HG03280 (cell line): ENCODE results near the gene ARF3.

Source experiments
- ATAC-seq: cut with Tn5 transposase; IDR thresholded peaks from one replicate; pipeline ENCODE4 v1.9.1; 2021; ENCODE audit warnings: mild to moderate bottlenecking, moderate library complexity; ENCODE audit not compliant: unreplicated experiment

Gene ARF3

DNA sequence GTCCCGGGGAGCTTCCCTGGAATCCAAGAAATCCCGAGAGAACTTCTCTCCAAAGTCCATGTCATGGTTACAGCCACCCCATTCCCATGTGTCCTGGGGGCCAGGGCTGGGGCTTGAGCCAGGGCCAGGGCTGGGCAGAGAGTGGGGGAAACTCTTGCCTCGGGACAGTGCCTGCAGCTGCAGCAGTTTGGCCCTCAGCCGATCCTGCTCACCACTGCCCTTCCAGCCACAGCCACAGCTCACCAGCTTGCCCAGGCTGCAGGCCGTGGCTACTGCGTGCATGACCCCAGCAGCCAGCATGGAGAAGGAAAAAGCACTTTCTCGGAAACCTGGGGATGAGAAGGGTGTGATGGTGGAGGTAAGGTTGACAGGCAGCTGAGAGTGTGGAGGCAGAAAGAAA, 10.7 kb upstream of the ARF3 start:
- no peak for ATAC-seq

DNA sequence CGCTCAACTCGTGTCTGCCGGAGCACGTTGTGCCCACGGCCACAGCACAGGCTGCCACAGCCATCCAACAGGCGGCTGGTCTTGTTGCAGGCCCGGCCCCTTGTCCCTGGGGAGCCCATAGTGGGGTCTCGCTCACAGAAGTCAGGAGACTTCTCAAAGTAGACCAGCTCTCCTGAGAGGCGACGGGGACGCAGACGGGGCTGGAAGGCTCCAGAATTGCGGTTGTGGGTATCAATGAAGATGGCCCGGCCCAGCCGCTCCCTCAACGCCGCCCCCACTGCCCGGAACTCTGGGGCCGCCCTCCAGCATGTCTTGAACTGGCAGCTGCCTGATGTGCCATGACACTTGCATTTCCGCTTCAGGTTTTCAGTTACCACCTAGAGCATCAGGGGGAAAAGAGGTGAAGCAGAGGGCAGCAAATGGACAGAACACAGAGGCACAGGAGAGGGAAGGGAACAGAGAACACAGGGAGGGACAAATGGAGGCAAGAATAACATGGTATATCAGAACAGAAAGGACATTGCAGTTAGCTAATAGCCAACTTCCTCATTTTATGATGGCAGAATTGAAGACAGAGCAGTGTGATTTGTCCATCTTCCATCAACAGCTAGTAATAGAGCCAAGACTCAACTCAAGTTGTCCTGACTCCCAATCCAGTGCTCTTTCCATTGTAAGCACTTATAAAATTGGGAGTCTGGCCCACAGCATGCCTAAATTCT, 9.0 kb upstream of the ARF3 start:
- no peak for ATAC-seq

DNA sequence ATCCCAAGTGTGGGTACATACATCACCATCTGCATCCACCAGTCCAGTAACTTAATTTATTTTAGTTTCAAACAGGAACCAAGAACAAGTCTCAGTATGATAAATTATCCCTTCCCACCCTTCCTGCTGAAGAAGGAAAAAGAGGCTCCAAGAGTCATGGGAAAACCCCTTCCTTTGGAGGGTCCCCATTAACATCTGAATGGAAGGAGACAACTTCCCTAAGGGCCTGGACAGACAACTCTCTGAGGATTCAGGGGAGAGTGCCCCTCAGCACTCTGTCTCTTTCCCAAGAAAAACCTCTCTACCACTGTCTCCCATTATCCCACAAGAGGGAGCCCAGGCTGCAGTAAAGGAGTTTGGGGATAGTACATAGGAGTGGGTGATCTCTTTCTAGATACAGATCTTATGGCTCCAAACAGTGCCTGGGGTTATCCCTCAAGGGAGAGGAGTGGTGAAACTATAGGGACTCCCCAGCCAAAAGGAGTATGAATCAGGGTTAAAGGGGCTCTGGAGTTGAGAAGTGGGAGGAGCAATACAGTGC, 8.1 kb upstream of the ARF3 start:
- no peak for ATAC-seq

DNA sequence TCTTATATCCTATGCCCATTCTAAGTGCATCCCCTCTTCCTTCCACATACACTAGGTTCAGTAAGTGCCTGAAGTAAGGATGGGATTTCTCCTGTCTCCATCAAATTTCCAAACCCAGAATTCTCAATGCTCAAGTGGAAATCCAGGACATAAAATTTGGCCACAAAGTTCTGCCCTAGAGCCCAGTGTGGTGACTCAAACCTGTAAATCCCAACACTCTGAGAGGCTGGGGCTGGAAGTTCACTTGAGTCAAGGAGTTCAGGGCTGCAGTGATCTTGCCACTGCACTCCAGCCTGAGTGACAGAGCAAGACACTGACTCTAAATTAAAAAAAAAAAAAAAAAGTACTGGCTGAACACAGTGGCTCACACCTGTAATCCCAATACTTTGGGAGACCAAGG, 4.5 kb upstream of the ARF3 start:
- no peak for ATAC-seq

DNA sequence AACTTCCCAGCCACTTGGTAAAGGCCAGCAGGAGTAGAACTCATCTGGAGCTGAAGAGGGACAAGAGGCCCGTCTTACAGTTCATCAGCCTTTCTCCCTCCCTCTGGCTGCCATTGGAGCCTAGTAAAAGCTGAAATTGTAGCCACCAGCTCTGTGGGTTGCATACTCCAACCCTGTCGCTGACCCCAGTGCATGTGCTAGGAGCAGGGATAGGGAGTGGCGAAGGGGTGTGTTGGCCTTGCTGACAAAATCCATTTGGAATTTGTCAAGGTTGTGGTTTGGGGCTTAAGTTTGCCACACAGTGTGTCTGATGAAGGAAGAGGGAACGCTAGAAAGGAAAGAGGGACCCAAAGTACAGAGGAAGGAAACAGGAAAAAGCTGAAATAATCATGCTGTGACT, 4.0 kb upstream of the ARF3 start:
- ATAC-seq = no peak

DNA sequence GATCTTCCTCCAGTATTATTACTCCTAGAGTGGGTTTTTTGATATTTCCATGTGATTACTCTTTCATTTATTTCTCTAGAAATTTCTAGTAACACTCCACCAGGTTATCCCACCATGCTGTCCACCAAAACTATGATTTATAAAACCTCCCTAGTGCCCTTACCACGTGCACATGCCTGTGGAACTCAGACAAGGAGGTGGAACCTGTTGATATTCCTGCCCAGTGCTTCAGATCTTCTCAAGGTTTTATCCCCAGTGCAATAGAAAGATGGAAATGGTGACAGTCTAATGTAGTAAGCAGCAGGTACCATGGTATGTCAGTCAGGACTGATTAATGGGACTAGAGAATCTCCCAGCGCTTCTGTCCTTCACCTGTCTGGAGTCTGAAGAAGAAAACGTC, 3.5 kb upstream of the ARF3 start:
- ATAC-seq = no peak

DNA sequence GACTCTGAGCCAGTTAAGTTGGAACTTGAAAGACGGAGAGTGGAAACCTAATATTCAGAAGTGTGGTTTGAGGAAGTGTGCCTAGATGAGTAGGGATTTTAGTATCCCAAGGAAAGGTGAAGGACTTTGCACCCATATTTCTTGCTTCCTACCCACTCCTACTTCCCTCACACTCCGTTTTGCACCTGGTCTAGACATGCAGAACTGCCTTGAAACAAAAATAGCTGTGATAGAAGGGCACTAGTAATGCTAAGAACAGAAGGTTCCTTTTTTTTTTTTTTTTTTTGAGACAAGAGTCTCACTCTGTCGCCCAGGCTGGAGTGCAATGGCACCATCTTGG, 732 bp upstream of the ARF3 start:
- no peak for ATAC-seq

DNA sequence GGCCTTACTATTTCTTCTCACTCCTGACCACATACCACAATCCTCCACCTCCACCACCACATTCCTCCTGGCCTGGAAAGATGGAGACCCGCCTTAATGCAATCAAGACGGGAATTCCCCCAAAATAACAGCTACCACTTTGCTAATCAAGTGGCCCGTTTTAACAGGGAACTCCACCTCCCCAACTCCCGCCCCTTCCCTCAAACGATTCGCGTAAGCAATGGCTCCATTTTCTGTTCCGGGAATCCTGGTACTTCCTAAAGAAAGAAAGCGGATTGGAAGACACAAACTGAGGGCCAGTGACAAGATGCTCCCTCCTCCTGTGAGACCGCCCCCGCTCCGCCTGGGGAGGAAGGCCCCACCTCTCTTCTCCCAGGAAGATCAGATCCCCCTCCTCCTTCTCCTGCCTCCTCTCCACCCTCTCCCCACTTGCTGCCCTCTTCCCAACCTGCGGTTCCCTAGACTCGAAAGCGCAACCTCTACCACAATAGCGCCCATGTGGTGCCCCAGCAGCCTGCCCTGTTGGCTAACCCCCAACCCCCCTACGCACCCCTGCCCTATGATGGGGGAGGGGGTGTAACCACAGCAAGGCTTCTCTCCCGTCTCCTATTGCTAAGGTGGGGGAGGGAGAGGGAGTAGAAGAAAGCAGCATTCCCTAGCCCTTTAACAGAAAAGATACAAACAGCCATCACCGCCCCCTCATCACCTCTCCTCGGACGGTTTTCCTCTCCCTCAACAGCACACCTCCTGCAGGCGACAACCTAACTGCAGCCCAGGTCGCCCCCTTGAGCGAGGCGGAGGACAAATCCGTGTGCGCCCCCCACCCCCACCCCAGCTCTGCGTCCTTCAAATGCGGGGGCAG, 777 bp downstream of the ARF3 start:
- ATAC-seq = no peak

DNA sequence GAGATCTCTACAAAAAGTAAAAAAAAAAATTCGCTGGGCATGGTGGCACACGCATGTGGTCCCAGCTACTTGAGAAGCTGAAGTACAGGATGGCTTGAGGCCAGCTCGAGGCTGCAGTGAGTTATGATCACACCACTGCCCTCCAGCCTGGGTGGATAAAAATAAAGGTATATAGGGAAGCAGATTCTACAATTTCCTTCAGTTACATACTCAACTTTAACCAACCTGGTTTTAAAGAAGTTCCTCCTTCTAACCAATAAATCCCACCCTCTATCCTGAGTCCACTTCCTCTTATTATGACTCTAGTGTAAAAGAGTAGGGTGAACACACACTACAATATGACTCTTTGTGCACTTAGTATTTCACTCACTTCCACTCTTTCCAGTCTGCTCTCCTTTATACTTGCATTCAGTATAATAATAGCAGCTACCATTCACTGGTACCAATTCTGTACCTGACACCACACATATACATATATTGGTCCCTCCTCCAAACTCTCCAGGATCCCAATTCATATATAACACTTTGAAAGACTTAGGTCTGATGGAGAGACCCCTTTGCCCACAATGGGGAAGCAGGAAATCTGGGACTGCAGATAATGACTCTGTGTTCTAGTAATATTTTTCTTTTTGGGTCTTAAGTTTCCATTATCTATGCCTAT, 2.3 kb downstream of the ARF3 start:
- no peak for ATAC-seq

DNA sequence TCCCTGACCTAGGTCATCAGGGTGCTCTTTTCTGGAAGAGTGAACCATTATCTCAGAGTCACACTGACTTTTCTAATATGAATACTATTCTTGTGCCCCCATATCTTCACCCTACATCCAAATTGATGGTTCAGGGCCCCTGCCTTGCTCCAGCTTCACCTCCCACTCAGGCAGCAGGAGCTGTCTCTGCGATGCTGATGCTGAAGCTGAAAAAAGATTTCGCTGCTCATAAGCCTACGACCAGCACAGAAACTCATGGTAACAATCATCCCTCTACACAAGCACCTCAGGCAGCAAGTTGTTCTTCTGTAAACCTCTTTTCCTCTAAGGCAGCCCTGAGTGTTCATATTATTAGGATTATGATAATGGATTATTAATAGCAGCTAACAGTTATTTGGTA, 3.2 kb downstream of the ARF3 start:
- ATAC-seq = no peak

DNA sequence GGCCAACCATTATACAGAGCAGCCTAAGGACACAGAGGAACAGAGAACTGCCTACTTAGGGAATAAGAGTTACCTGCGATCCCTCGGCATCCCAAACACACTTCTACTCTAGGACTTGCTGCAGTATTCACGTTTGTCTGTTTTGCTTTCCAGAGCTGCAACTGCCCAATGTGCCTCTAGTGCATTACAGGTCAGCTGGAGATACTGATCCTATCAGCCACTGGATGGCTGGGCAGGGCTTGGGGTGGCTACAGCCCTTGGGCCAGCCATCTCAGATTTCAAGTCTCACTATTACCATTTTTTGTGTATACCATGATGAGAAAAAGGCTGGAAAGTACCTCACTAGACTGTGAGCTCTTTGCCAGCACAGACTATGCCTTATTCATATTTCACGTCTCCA, 4.6 kb downstream of the ARF3 start:
- no peak for ATAC-seq

DNA sequence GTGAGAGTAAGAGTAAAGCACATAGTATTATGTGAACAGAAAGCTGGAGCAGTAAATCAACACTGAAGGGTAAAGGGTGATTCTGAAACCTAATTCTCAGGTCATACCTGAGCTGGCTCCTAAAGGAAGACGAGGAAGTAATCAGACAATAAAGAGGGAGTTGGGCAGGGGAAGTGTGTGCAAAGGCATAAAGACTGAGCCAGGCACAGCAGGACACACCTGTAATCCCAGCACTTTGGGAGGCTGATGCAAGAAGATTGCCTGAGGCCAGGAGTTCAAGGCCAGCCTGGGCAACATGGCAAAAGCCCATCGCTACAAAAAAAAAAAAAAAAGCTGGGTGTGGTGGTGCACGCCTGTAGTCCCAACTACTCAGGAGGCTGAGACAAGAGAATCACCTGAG, 9.6 kb downstream of the ARF3 start:
- ATAC-seq = no peak

DNA sequence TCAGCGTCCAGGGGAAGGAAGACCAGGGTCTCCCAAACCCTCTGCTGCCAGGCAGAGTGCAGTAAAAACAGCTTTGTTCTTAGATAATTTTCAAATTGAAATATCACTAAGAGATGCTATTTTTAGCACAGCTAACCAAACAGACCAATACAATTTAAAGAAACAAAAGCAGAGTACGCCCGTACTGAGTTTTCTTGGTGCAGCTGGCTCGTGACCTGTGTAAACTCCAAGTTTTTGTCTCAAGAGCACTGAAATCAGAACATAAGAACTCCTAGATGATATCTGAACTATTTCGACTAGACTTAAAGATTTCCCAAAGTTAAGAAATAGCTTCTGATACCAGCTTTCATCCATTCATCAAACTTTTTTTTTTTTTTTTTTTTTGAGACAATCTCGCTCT, 10.3 kb downstream of the ARF3 start:
- no peak for ATAC-seq

DNA sequence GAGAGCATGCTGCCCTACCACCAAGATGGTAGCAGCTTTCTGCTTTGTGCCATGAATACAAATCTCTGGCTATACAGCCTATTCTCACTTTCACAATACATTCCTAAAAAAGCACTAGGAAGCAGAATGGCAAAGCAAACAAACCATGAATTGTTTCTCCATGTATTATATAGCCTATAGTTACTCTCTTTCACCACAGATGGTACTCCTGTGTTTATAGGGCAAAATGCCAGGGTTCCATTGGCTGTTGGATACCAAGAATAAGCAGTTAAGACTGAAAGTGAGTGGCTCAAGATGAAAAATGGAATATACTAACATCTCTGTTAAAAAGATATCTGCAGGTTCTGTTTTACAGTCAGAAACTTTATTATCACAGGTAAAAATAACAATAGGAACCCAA, 11.1 kb downstream of the ARF3 start:
- ATAC-seq = no peak

DNA sequence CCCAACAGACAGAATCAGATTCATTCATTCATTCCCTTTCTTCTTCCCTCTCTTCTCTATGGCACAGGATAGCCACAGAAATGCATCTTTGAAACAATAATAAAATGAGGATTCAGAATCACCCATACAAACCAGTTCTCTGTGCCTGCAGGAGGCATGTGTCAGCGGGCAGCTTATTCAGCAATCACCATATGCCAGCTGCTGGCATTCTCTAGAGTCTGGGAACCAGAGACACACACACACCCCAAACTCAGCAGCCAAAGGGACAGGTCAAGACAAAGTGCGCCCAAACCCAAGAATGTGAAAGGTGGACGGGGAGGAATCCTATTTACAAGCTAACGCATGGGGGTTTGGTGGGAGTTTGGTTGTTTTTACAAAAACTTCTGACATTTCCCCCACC, 14.1 kb downstream of the ARF3 start:
- ATAC-seq = no peak

DNA sequence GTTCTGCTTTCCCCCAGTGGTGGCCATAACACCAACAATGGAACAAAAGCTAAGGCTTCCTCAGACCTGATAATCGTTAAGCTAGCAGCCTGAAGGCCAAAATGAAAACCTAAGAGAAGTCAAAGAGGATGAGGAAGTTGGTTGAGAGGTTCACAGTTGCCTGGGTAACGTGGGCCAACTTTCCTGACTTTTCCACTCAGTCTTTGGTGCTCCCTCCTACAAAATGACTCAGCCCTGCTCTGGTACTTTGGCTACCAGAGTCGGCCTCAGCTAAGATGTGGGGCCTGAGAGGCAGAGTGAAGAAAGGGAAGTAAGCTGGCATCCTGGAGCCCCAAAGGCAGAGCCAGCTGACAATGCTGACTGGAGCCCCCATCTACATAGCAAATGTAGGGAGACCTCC, 17.1 kb downstream of the ARF3 start:
- ATAC-seq = no peak

DNA sequence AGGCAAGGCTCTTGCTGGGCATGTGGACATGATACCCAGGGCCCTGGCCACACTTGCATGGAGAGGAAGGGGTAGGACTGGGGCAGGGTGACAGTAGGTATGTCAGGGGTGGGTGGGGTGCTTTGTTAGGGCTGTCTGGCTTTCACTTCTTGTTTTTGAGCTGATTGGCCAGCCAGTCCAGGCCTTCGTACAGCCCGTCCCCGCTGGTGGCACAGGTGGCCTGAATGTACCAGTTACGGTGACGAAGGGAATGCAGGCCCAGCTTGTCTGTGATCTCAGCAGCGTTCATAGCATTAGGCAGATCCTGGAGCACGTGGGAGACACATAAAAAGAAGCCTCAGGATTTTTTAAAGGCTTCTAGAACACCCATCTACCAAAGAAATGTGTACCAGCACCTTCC, 18.5 kb downstream of the ARF3 start:
- ATAC-seq = no peak

DNA sequence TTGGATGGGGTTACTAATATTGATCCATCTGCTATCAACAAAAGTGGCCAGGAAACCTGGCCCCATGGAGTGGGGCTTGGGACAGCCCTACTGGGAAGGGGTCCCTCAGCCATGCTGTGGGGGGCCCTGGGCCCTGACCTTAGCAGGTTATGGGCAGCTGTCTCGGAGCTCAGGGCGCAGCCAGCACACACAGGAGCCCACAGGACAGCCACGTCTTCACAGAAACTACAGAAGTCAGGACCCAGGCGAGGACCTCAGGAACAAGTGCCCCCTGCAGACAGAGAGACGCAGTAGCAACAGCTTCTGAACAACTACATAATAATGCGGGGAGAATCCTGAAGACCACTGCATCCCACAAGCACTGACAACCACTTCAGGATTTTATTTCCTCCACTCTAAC, 20.1 kb downstream of the ARF3 start:
- ATAC-seq = no peak

DNA sequence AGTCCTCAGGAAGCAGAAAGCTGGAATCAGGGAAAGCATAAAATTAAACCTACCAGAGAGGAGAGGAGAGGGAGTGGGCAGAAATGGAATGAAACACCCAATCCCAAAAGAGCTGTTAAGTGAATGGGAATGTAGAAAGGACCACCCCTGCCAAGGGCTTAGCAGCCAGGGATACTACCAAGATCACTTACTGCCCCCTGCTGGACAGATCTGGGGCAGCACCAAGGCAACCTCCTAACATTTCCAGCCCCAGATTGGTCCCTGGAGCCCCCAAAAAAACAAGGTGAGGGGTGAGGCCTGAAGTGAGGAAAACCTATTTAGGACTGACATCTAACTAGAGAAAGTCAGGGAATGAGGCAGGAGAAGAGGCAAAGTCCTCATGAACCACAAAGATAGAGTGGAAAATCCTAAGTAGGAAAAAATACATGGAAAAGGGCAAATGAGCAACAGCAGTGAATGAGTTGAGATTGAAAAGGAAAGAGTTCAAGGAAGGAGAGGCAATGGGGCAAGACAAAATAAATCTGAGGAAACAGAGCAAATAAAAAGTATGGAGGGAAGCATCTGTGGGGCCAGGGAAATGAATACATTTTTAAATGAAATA, 20.8 kb downstream of the ARF3 start:
- no peak for ATAC-seq

DNA sequence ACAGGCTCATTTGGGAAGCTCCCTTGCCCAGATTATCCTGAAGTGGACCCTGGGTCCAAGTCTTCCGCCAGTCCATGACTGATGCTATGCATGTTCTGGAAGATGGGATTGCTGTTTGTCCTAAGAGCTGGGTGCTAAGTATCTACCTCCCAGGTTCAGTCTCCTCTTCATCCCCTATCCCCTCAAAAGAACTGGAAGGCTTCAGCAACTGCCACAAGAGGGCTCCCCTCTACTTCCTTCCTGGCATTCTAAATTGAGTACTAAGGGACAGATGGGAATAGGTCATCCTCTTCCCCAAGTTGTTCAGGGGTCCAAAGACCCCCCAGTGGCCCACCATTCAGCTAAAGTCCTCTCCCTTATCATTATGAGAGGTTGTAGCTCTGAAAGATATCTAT, 23.0 kb downstream of the ARF3 start:
- ATAC-seq = no peak

DNA sequence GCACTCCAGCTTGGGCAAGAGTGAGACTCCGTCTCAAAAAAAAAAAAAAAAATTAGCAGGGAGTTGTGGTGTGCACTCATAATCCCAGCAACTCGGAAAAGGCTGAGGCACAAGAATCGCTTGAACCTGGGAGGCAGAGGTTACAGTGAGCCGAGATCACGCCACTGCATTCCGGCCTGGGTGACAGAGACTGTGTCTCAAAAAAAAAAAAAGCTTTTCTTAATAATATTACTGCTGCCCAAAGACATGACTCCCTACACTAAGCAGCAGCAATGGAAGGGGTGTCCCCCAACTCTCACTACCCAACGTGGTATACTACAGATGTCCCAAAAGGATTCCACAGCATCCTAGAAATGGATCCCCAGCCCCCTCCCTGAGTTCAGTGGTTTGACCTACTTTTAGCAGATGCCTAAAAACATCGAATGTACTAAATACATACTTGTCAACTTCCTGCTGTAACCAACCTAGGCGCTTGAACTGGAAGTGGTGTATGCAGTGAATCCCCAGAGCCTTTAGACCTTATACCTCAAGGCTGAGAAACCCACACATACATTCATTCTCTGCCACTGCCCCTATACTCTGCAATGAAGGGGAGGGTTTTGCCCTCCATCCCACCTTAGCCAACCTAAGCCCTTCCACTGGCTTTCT, 23.5 kb downstream of the ARF3 start:
- no peak for ATAC-seq
